Measurements from ENCODE around the gene SPAG8. TPM values are rescaled to one million over a fixed set of nuclear protein-coding genes. Genes with fewer than 3 reads are reported as not detected.

Gene SPAG8
- total RNA-seq, 4 donors from 2014 or later = 0.65 to 2.8 (median 2.0) TPM; not detected in 1

GRCh38 chr9:35798658-35799374, 13.2 kb downstream of the SPAG8 start:
- TF ChIP-seq CTCF (IDR thresholded peaks at IDR 0.05) = no peak
- DNase-seq (ENCODE audit: low spot score) (no peak), ATAC-seq (ENCODE audit: low FRiP score) (peak; percentile 30)

- no peak for TF ChIP-seq CTCF (IDR thresholded peaks at IDR 0.05)
- ATAC-seq (ENCODE audit: low FRiP score) = no peak
- no peak for DNase-seq (ENCODE audit: low spot score)
These were observed 14.6 kb downstream of the SPAG8 start for GRCh38 chr9:35797311-35798109.

GRCh38 chr9:35795695-35796094, 16.4 kb downstream of the SPAG8 start:
- DNase-seq (ENCODE audit: low spot score) (no peak), ATAC-seq (ENCODE audit: low FRiP score) (no peak)
- no peak for TF ChIP-seq CTCF (IDR thresholded peaks at IDR 0.05)

- ATAC-seq (ENCODE audit: low FRiP score) (no peak), DNase-seq (ENCODE audit: low spot score) (no peak)
- TF ChIP-seq CTCF (IDR thresholded peaks at IDR 0.05) = no peak
These were observed 18.6 kb downstream of the SPAG8 start for GRCh38 chr9:35793461-35793860.

GRCh38 chr9:35792826-35793225, 19.2 kb downstream of the SPAG8 start:
- no peak for TF ChIP-seq CTCF (IDR thresholded peaks at IDR 0.05)
- ATAC-seq (ENCODE audit: low FRiP score) (no peak), DNase-seq (ENCODE audit: low spot score) (no peak)

- DNase-seq (ENCODE audit: low spot score) (no peak), ATAC-seq (ENCODE audit: low FRiP score) (no peak)
- TF ChIP-seq CTCF (IDR thresholded peaks at IDR 0.05) = no peak
These were observed 19.8 kb downstream of the SPAG8 start for GRCh38 chr9:35792024-35792813.

All from omental fat pad (tissue), 4 donors.